Gastrocnemius medialis (tissue), 4 donors: ENCODE data around the gene BCL11A. TPM values are rescaled to one million over a fixed set of nuclear protein-coding genes. Genes with fewer than 3 reads are reported as not detected.
A peak's percentile ranks its signal among the peaks of the same experiment; 100 is the strongest.

ENCODE experiments used
- ATAC-seq, 2 donors: fragments of 150-250 bp; one replicate each; pipeline ENCODE4 v1.9.1; 2016
- DNase-seq, 2 donors: peaks; one replicate each; pipeline ENCODE4 v3.0.0-alpha.2; 2019
- H3K27ac ChIP-seq, 4 donors: fragments of 200-600 bp; sonication (generic); 1 replicate in 1 of 4; 2 replicates in 3 of 4; pipeline ENCODE4 v1.5.1; 2016 to 2018; ENCODE audit warnings: mild to moderate bottlenecking in 2 of 4, moderate library complexity in 1 of 4
- H3K27me3 ChIP-seq, 3 donors: fragments of 200-600 bp; sonication (generic) in 2 of 3; 1 replicate in 1 of 3; 2 replicates in 2 of 3; pipeline versions ENCODE4 v1.5.1 to v1.6.0; 2016 to 2019; ENCODE audit warnings: mild to moderate bottlenecking in 1 of 3, moderate library complexity in 1 of 3
- H3K36me3 ChIP-seq, 2 donors: fragments of 200-600 bp; sonication (generic) in 1 of 2; one replicate each; pipeline ENCODE4 v1.5.1; 2017 to 2018
- H3K4me1 ChIP-seq, 2 donors: fragments of 200-600 bp; sonication (generic) in 1 of 2; one replicate each; pipeline ENCODE4 v1.5.1; 2016 to 2017; ENCODE audit warnings: mild to moderate bottlenecking in 2 of 2
- H3K4me3 ChIP-seq, 4 donors: fragments of 200-600 bp; sonication (generic) in 3 of 4; 1 replicate in 1 of 4; 2 replicates in 3 of 4; pipeline ENCODE4 v1.5.1; 2016 to 2019; ENCODE audit warnings: mild to moderate bottlenecking in 2 of 4
- H3K9me3 ChIP-seq, 3 donors: fragments of 200-600 bp; sonication (generic) in 2 of 3; 1 replicate in 1 of 3; 2 replicates in 2 of 3; pipeline ENCODE4 v1.5.1; 2016 to 2019
- POLR2A ChIP-seq, 2 donors: fragments of 450-650 bp; IDR thresholded peaks; one replicate each; pipeline ENCODE4 v1.6.1; 2017; ENCODE audit warnings: antibody characterized with exemption in 2 of 2, mild to moderate bottlenecking in 2 of 2, moderate library complexity in 2 of 2
- in situ Hi-C, 4 donors: fragments of 200-750 bp; cut with MboI; loops; one replicate each; pipeline versions ENCODE4 v1.15.0 to v1.8.0; 2017; ENCODE audit warnings: low sequenced_read_pairs in 4 of 4
- intact Hi-C: fragments of 100-400 bp; cut with DNase I; formaldehyde crosslinking; loops from one replicate; pipeline ENCODE4 v1.15.1; 2023; ENCODE audit warnings: low total_unique reads
- total RNA-seq, 4 donors: library from RNA; depleted of rRNA; stranded (reverse); fragments of >200 nt; gene quantifications; one replicate each; pipeline versions ENCODE4 v1.1.0 to v1.2.3, GENCODE V29; 2016
- TF ChIP-seq, protein P1 (sequence below), 5 experiments: fragments of 450-650 bp in 3 of 5; fragments of 200-600 bp in 2 of 5; sonication (generic) in 2 of 5; IDR thresholded peaks in 4 of 5; conservative IDR thresholded peaks in 1 of 5; 1 replicate in 4 of 5; 2 replicates in 1 of 5; pipeline ENCODE4 v1.5.1; 2016 to 2019; ENCODE audit warnings: antibody characterized with exemption in 5 of 5, mild to moderate bottlenecking in 3 of 5, moderate library complexity in 3 of 5

Gene BCL11A
- total RNA-seq, 4 donors from 2014 or later: 0.04 to 1.0 (median 0.07) TPM; not detected in 1

- Histone ChIP-seq H3K4me3 (no peak overlapping the region), H3K4me1 (peaks cover 0 to 3% of the 10 kb centered on the region in 2 donors), H3K36me3 (no peaks in the 10 kb centered on the region), H3K27me3 (peaks cover 6 to 11% (median 7%) of the 10 kb centered on the region in 3 donors), H3K27ac (no peak overlapping the region), H3K9me3 (no peaks in the 10 kb centered on the region)
- TF ChIP-seq POLR2A (IDR thresholded peaks at IDR 0.05): no peak
- TF ChIP-seq, protein P1, sequence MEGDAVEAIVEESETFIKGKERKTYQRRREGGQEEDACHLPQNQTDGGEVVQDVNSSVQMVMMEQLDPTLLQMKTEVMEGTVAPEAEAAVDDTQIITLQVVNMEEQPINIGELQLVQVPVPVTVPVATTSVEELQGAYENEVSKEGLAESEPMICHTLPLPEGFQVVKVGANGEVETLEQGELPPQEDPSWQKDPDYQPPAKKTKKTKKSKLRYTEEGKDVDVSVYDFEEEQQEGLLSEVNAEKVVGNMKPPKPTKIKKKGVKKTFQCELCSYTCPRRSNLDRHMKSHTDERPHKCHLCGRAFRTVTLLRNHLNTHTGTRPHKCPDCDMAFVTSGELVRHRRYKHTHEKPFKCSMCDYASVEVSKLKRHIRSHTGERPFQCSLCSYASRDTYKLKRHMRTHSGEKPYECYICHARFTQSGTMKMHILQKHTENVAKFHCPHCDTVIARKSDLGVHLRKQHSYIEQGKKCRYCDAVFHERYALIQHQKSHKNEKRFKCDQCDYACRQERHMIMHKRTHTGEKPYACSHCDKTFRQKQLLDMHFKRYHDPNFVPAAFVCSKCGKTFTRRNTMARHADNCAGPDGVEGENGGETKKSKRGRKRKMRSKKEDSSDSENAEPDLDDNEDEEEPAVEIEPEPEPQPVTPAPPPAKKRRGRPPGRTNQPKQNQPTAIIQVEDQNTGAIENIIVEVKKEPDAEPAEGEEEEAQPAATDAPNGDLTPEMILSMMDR (IDR thresholded peaks at IDR 0.05 in 4 of 5, conservative IDR thresholded peaks at IDR 0.05 in 1 of 5): no peak
- ATAC-seq: no peak
- intact Hi-C loops: no loop called here
- in situ Hi-C loops: loop anchor here in 2 of 4 donors (10.0 to 25.0 kb wide), 2 partner anchors 1280 to 1298 kb away; no protein-coding TSS in a partner anchor
- no peak for DNase-seq
These were observed 31.8 kb upstream of the BCL11A start for GRCh38 chr2:60585276-60585675.

- H3K27me3 ChIP-seq: peaks cover 6 to 11% (median 7%) of the 10 kb centered on the region in 3 donors
- H3K4me3 ChIP-seq: no peak overlapping the region
- no peak overlapping the region for H3K27ac ChIP-seq
- no peaks in the 10 kb centered on the region for H3K9me3 ChIP-seq
- no peak for TF ChIP-seq POLR2A (IDR thresholded peaks at IDR 0.05)
- TF ChIP-seq, protein P1 (IDR thresholded peaks at IDR 0.05 in 4 of 5, conservative IDR thresholded peaks at IDR 0.05 in 1 of 5): no peak
- intact Hi-C loops (no loop called here), in situ Hi-C loops (loop anchor here in 2 of 4 donors (10.0 to 25.0 kb wide), 2 partner anchors 1279 to 1296 kb away; no protein-coding TSS in a partner anchor)
- H3K36me3 ChIP-seq: no peaks in the 10 kb centered on the region
- DNase-seq: no peak
- H3K4me1 ChIP-seq: peaks cover 0 to 3% of the 10 kb centered on the region in 2 donors
- ATAC-seq: no peak
These were observed 30.1 kb upstream of the BCL11A start for GRCh38 chr2:60583604-60584003.

DNA sequence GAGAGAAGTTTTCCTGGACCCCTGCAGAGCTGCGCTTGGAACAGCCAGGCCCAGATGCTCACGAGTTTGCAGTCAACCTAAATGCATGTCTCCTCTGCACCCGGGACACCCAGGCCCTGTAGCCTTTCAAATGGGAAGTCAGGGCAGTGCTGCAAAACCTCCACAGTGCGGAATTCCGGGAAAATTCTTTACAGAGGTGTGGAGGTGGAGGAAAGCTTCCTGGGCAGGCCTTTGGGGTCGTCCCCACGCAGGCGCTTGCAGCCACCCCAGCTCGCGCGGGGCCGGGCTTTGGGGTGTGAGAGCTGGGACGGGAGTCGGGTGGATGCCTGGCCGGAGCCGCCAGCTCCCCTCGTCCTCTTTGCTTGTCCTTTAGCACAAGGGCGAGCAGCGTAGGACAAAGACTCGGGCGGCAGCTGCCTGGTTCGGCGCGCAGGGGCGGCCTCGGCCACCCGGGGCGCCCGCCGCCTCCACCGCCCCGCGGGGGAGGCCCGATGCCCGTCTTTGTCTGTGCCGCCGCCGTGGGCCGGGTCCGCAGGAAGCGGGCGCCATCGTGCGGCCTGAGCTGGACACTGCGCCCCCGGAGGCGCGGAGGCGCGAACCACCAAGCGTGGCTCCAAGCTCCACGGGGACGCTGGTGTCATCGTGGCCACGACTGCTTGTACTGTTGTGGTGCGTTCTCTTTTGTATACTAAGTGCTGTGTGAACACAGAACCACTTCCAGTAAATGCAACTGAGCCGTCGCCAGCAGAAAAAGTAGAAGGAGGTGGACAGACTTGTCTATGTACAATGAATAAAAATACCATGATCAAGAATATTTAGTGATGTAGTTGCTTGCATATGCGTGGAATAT lies 28.2 kb upstream of the BCL11A start:
- DNase-seq (peak; percentile 10 to 17), ATAC-seq (peak; percentile 58 to 86)
- TF ChIP-seq, protein P1 (IDR thresholded peaks at IDR 0.05 in 4 of 5, conservative IDR thresholded peaks at IDR 0.05 in 1 of 5): peak; percentile 69 to 91 (median 79)
- no peak for TF ChIP-seq POLR2A (IDR thresholded peaks at IDR 0.05)
- H3K4me1 ChIP-seq: peaks cover 0 to 3% of the 10 kb centered on the region in 2 donors
- peaks cover 6 to 11% (median 7%) of the 10 kb centered on the region in 3 donors for H3K27me3 ChIP-seq
- H3K9me3 ChIP-seq: no peaks in the 10 kb centered on the region
- intact Hi-C loops: no loop called here
- in situ Hi-C loops: loop anchor here in 2 of 4 donors (10.0 to 25.0 kb wide), 2 partner anchors 1277 to 1294 kb away; no protein-coding TSS in a partner anchor
- no peak overlapping the region for H3K27ac ChIP-seq
- H3K4me3 ChIP-seq: peak overlapping the region in 3 of 4 donors; percentile 29 to 44 (median 41)
- no peaks in the 10 kb centered on the region for H3K36me3 ChIP-seq

DNA sequence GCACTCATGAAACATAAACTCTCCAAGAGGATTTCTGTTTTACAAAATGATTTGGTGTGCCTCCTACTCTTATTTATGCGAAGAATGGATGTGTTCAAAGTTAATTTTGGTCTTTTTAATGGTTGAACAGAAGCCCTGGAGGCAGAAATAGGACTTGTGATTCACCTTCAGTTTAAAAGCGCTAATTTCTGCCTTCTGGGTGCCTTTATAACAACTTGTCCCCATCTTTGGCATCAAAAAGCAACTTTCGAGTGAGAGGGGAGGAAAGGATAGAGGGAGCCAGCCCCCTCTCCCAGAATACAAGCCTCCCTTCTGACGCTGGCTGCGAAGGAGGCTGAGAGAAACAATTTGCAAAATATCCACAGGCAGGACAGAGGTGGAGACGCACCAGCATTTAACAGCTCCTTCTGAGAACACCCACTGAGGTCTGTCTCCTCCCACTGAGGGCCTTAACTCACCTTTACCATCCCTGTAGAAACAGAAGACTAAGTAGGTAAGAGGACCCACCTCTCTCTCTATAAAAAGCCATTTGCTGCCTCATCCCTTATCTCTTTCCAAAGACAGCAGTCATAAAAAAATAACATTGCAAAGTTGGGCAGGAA lies 24.3 kb upstream of the BCL11A start:
- H3K4me3 ChIP-seq: no peak overlapping the region
- no peak for TF ChIP-seq POLR2A (IDR thresholded peaks at IDR 0.05)
- TF ChIP-seq, protein P1 (IDR thresholded peaks at IDR 0.05 in 4 of 5, conservative IDR thresholded peaks at IDR 0.05 in 1 of 5): no peak
- peaks cover 6 to 8% (median 7%) of the 10 kb centered on the region in 3 donors for H3K27me3 ChIP-seq
- peaks cover 0 to 3% of the 10 kb centered on the region in 2 donors for H3K4me1 ChIP-seq
- no peaks in the 10 kb centered on the region for H3K36me3 ChIP-seq
- intact Hi-C loops: loop anchor here (10.0 kb wide), 1 partner anchor 97 kb away; no protein-coding TSS in a partner anchor
- in situ Hi-C loops: loop anchor here in 1 of 4 donors (25.0 kb wide), 1 partner anchor 1290 kb away; no protein-coding TSS in a partner anchor
- no peak overlapping the region for H3K27ac ChIP-seq
- DNase-seq (no peak), ATAC-seq (no peak)
- H3K9me3 ChIP-seq: no peaks in the 10 kb centered on the region
